CD4-positive, alpha-beta T cell treated with Interleukin-4 for 1 hour (primary cell): Measurements from ENCODE around the gene SELENOT.
"Not testable (repeated sequence)": the region's sequence is repeated elsewhere in the genome, so short reads cannot be mapped to it uniquely, and the experiment has no call there.

Source experiments
- DNase-seq, 2 donors: peaks; one replicate each; pipeline ENCODE4 v3.0.0-alpha.2; 2020 to 2022

SELENOT gene

DNA sequence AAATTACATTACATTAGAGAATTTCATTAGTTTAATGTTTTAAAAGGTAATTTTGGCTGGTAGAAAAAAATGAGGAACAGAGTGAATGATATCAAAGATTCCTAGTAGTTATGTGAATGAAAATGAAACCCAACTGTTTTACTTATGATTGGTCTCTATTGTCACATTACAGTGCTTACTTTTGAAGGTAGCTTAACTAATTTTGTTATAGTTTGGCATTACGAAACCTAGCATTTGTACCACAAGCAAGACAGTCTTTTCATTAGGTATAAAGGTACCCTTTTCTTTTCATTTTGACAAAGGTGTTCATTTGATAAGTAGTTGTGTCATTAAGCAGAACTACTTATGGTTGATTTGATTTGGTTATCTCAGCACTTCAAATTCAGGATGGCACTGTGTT lies 6.9 kb downstream of the SELENOT start:
- no peak for DNase-seq

DNA sequence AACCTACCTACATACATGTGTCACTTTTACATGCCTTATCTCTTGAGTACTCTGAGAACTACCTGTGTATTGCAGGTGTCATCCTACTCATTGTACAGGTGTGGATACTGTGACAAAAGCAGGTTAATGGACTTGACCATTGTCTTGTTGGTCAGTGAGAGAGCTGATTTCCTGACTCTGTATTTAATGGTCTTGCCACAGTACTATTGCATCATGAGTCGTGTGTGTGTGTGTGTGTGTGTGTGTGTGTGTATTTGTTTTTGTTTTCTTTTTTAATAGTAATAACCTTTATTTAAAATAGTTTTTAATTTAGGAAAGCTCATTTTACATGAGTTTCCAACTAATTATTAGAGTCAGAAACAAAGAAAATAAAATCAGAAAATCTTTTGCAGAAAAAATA lies 7.7 kb downstream of the SELENOT start:
- no peak for DNase-seq

DNA sequence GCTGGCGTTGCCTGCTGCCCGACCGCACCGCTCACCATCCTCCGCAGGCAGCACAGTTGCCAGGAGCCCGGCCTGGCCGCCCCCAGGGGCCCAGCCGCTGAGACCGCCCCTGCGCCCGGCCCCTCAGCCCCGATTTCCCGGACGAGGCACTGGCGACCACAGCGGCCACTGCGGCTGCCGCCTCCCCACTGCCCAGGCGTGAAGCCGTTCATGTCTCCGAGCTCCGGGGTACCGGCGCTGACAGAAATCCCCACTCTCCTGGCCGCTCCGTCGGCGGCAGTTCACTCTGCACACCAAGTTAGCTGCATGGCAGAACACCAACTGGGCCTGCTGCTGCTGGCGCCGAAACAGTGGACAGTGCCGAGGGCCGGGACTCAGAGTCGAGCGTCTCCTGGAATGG lies 8.5 kb downstream of the SELENOT start:
- DNase-seq, result no peak

DNA sequence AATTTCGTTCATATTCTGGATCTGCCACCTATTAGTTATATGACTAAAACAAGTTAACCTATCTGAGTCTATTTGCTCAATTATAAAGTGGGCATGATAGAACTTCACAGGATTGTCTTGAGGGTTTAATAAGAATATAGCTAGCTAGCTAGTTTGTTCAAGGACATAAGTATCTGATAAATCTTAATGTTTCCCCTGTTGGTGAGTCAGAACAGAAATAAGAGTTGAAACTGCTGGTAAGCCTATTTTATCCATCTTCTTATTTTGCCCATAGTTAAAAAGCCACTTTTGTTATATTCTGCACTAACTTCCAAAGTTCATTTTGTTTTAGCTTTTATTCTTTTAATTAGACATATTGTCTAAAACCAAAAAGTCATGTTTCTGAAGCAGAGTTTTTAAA lies 9.4 kb downstream of the SELENOT start:
- DNase-seq, result no peak

DNA sequence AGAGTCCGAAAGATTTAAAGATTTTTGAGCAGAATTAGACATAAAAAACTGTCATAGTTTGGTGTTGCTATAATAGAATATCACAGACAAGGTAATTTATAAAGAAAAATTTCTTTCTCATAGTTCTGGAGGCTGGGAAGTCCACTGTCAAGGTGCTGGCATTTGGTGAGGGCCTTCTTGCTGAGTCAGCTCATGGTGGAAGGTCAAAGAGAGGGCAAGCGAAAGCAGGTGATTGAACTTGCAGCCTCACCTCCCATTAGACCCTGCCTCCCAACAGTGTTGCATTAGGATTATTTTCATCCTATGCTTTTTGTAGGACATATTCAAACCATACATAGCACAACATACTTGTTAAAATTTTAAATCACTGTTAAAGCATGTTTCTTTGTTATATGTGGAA lies 9.9 kb downstream of the SELENOT start:
- no peak for DNase-seq

DNA sequence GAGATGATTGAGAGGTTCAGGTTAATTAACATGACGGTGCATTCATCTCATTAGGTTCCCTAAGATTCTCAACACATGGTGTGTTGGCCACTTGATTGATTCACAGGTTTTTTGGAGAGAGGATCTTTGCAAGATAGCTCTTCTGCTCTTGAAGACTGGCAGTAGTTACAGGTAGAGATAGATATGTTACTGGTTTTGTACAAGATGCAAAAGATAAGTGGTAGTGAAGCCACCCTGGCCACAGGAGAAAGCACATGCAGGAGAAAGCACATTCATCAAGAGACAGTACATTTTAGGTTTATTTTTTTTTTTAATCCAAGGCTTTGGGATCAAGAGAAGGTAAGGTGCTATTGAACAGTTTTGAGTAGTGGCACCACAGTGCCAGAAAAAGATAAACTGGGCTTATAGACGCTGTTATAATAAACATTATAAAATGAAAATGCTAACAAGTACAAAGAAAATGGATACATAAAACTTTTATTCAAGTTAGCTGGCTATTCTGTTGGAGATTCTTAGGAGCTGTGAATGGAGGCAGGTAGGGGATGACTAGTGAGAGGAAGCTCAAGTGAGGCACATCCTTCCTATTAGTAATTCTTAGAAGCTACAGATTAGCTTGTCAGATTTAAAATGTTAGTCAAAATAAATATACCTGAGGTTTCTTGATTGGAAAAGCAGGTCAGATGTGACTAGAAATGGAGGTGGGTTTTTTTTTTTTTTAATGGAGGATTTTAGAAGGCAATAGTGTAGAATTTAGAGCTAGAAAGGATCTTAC lies 10.8 kb downstream of the SELENOT start:
- no peak for DNase-seq

DNA sequence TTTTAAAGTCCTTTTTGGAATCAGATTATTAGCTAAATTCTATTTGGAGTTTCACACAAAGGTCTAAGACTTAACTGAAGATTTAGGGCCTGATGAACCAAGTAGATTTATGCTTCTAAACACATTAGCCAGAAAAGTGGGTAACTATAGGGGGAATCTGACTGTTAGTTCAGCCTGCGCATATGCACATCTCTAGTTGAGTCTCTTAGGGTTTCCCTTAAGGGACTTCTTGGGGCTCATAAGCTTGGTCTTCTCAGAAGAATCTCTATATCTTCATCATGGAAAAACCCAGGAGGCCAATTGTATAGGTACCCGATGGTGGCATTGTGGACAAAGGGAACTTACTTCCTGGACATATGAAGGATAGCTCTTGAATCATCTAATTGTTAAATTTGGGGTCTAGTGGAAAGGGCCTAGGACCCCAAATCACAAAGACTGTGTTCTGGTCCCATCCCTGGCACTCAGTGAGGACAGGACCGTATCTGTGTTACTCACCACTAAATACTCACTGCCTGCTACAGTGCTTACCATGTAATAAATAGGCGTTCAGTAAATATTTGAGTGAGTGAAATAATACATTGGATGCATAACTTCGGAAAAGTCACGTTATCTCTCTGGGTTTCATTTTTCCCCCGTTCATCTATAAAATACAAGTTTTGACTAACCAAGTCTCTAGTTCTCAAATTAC lies 17.0 kb downstream of the SELENOT start:
- DNase-seq, result no peak

DNA sequence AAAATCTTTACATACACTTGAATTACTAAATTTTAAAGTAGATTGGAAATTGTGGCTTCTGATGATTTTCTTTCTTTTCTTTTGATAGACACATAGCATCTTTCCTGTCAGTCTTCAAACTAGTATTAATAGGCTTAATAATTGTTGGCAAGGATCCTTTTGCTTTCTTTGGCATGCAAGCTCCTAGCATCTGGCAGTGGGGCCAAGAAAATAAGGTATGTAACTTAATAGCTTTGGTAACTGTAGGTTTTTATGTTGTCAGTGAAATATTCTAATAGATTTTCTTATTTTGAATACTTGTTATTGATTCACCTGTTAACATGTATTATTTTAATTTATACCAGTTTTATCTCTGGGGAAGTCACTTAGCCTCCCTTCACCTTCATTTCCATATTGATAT lies 19.8 kb downstream of the SELENOT start:
- not testable (repeated sequence) for DNase-seq

DNA sequence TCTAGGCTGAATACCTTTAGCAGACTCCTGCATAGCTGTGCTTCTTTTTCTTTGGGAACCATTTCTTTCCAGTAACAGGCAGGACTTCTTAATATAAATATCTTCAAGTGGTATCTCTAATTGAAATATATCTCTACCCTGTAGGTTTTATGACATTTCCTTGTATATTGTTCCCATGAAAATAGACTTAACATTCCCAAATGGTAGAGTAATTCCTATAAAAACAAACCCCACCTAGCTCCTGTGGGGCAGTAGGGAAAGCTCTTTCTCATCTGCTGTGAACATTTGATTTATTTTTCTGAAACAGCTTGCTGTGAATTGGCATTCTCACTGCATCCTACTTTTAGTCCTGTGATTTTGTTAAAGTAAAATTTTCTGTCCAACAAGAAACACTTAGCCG lies 20.8 kb downstream of the SELENOT start:
- DNase-seq, result no peak

DNA sequence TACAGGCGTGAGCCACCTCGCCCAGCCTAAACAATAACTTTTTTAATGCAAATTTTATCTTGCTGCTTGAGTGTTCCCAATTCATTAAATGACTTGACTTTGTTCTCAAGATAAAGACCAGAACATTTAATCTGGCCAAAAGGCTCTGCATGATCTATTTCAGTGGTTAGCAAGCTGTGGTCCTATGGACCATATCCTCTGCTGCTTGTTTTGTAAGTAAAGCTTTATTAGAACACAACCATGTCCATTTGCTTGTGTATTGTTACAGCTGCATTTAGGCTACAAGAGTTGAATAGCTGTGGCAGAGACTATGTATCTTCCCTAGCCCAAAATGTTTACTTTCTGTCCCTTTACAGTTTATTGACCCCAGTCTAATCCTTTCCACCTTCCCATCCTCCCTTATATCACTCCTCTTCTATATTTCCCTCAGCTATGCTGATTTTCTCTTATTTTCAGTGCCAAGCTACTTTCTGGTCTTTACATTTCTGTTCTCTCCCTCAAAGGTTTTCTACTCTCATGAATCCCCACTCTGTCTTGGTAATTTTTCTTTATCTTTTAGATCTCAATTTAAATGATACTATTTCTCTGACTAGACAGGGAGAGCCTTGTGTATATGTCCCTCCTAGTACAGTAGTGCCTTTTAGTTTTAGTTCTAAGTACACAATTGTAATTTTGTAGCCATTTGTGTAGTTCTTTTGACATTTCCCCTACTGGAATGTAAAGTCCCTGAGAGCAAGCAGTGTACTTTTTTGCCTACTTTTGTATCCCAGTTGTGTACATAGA lies 23.2 kb downstream of the SELENOT start:
- DNase-seq, result no peak

DNA sequence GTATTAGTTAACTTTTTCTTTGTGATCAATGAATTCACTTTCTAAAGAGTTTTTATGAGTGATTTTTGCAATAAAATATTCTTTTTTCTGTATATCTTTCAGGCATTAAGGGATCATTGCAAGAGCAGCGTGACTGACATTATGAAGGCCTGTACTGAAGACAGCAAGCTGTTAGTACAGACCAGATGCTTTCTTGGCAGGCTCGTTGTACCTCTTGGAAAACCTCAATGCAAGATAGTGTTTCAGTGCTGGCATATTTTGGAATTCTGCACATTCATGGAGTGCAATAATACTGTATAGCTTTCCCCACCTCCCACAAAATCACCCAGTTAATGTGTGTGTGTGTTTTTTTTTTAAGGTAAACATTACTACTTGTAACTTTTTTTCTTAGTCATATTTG lies 24.4 kb downstream of the SELENOT start:
- DNase-seq, result no peak

DNA sequence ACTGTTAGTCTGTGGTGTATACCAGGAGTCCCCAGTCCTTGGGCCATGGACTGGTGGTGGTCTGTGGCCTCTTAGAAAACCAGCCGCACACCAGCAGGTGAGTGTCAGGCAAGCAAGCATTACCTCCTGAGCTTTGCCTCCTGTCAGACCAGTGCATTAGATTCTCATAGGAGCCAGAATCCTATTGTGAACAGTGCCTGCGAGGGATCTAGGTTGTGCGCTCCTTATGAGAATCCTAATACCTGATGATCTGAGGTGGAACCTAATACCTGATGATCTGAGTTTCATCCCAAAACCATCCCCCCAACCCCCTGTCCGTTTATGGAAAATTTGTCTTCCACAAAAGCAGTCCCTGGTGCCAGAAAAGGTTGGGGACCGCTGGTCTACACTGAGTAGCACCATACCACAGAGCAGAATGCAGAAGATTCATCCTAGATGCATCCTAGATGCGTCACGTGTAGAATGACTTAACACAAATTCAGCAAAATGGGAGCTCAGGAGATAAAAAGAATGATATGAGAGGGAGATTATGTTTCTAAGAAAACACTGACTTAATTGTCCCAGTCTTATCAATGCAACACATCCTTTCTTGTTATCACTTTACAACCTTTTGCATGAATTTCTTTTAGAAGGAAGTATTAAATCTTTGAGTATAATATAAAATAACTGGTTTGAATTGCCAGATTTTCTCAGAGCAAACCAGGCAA lies 28.5 kb downstream of the SELENOT start:
- DNase-seq, result no peak

DNA sequence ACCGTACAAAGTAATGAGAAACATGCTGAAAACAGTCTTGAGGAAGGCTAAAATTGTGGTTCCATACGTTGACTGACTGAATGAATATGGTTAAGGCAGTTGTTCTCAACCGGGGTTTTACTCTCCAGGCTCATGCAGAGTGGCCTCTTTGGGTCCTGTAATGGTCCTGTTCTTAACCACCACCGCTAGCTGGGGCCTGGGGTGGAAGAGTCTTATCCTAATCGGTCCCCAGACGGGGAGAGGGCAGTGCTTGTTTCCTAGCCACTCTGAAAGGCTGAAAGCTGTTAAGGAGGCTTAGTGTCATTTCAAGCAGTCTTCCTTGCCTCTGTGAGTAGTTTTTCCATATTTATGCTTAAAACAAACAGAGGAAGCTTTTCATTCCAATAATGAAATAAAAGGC lies 32.0 kb downstream of the SELENOT start:
- no peak for DNase-seq

DNA sequence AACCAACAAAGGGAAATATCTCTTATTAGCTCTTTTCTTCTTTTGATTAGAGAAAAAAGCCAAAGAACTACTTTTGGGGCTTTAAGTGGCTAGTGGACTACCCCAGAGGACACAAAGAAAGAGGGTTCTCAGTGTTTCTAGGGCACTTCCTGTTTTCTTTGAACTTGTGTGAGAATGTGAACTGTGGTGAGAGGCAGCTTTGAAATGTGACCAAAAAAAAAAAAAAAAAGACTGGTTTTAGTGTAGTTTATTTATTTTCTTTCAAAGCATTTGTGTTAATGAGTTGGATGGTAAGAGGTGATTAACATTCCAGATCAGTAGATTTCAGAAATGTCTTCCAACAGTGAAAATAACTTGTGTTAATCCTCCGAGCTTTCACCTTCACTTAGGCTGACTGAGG lies 32.4 kb downstream of the SELENOT start:
- peak in 1 of 2 donors; percentile 64 for DNase-seq

DNA sequence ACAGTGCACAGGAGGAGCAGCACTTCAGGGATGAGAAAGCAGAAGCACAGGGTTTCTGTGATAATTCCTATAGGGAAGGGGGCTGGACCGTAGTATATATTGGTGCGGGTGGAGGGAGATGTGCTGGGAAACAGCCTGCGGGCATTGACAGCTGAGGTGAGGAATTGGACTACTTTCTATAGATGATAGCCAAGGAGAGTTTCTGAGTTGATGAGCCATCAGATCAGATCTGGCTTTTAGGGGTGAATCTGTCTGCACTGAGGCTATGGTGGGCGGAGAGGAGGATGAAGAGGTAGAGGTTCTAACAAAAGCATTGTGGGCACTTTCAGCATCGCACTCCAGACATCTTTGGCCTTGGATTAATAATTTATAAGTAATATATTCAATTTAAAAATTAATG lies 33.1 kb downstream of the SELENOT start:
- DNase-seq, result no peak

DNA sequence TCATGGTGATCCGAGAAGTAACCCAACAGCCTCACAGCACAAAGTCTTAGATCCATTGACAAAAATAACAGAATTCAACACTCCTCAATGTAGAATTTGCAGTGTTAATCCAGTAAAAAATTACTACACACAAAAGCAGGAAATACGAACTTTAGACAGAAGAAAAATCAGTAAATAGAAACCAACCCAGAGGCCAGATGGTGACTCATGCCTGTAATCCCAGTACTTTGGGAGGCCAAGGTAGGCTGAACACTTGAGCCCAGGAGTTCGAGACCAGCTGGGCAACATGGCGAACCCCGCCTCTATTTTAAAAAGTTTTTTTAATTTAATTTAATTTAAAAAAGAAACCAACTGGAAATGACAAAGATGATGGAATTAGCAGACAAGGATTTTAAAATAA lies 36.1 kb downstream of the SELENOT start:
- DNase-seq, result no peak

DNA sequence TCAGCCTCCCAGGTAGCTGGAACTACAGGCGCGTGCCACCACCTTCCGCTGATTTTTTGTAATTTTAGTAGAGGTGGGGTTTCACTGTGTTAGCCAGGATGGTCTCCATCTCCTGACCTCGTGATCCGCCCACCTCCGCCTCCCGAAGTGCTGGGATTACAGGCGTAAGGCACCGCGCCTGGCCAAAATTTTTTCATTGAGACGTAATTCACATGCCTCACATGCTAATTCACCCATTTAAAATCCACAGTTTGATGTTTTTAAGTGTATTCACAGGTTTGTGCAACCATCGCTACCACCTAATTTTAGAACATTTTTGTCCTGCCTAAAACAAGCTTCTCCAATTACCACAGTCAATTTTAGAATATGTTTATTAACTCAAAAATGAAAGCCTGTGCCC lies 37.1 kb downstream of the SELENOT start:
- no peak for DNase-seq

DNA sequence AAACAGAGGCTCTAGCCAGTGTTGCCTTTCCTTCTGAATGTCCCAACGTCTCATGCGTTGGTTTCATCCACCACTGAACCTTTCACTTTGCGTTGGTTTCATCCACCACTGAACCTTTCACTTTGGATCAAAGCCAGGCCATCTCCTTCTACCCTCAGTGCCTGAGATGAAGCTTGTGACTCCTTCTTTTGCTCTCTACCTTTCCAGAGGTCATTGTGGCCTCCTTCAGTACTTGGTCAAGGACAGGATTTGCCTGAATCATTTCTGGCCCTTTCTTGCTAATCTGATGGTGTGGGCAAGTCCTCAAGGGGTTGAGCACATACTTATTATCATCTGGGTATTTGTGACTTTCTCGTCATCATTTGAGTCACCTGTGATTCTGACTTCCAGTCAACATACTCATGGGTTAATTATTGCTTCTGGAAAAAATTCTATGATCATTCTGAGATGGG lies 50.0 kb downstream of the SELENOT start:
- DNase-seq, result no peak

DNA sequence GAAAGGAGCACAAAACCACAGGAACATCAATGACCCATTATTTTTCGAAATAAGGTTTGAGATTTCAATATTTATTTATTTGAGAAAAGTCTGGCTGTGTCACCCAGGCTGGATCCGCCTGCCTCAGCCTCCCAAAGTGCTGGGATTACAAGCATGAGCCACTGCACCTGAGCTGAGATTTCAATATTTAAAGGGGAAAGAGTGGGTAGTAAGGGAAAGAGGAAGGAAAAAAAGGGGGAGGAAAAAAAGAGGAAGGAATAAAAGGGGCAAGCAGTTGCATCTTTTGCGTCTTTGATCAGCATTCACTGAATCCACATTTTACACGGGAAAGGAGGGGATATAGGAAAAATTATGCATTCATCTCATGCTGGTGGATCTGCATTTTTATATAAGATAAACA lies 53.2 kb downstream of the SELENOT start:
- DNase-seq, result no peak

DNA sequence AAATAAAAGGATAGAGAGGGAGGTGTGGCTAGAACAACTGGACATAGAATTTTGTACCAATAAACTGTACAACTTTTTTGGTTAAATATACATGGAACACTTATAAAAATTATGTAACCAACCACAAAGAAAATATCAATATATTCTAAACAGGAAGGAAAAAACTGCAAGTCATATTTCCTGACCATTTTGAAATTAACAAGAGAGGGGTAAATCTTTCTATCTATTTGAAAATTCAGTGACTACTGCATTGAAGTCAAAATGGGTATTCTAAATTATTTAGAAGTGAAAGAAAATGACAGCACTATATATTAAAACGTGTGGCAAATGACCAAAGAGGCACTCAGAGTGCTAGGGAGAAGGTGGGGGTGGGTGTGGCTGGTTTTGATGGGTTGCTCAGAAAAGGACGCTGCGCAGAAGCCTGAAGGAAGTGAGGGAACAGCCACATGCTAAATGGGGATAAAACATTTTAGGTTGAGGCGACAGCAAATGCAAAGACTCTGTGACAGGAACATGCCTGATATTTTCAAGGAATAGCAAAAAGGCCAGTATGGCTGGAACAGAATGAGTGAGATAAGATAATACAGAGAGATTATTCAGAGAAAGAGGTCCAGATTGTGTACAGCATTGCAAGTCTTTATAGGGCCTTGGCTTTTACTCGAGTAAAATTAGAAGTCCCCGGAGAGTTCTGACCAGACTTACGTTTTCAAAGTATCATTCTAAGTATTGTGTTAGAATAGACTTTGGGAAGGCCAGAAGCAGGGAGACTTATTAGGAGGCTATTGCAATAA lies 59.5 kb downstream of the SELENOT start:
- DNase-seq, result no peak

DNA sequence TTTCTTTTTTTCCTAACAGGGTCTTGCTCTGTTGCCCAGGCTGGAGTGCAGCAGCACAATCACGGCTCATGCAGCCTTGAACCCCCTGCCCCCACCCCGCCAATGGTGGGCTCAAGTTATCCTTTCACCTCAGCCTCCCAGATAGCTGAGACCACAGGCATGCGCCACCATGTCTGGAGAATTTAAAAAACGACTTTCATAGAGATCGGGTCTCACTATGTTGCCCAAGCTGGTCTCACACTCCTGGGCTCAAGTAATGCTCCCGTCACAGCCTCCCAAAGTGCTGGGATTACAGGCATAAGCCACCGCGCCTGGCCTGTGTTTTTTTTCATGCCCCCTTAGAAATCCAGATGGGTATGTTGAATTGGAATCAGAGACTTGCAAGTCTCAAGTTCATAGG lies 60.3 kb downstream of the SELENOT start:
- no peak for DNase-seq

DNA sequence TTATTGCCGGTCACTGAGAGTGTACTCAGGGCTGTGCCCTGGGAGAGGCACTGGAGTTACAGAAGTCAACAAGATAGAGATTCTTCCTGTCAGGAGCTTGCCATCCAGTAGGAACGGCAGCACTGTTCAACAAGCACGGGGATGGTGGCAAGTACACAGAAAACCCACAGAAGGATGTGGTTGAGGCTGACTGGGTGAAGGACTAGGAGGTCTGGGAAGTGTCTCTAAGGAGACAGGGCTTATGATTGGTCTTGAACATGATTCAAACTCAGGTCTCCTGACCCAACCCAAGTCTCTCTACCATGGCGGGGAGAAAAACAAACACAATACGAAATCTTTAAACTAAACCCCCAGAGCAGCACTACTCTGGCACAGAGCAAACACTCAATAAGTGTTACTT lies 63.0 kb downstream of the SELENOT start:
- DNase-seq, result peak in 1 of 2 donors; percentile 9
